Activated CD8-positive, alpha-beta memory T cell treated with anti-CD3 and anti-CD28 coated beads, Interleukin-2, amount 50 U/mL, for 4 hours (primary cell): Measurements from ENCODE around the gene SEMA3G.

Experiments used
- DNase-seq: peaks from one replicate; pipeline ENCODE4 v3.0.0-alpha.2; 2020

Gene SEMA3G

GRCh38 chr3:52438579-52439425 lies 6.1 kb downstream of the SEMA3G start:
- DNase-seq: no peak

GRCh38 chr3:52438104-52438376 lies 6.9 kb downstream of the SEMA3G start:
- DNase-seq: no peak

- DNase-seq: no peak
These were observed 7.4 kb downstream of the SEMA3G start for GRCh38 chr3:52437326-52438103.

- DNase-seq: no peak
These were observed 8.3 kb downstream of the SEMA3G start for GRCh38 chr3:52436500-52437149.

GRCh38 chr3:52435246-52436101 lies 9.4 kb downstream of the SEMA3G start:
- DNase-seq: no peak

GRCh38 chr3:52434491-52435115 lies 10.3 kb downstream of the SEMA3G start:
- no peak for DNase-seq

- no peak for DNase-seq
These were observed 10.9 kb downstream of the SEMA3G start for GRCh38 chr3:52433996-52434479.

- no peak for DNase-seq
These were observed 11.4 kb downstream of the SEMA3G start for GRCh38 chr3:52433328-52433995.

- DNase-seq: no peak
These were observed 12.2 kb downstream of the SEMA3G start for GRCh38 chr3:52432691-52433141.

- no peak for DNase-seq
These were observed 12.7 kb downstream of the SEMA3G start for GRCh38 chr3:52432225-52432624.

GRCh38 chr3:52431459-52432223 lies 13.3 kb downstream of the SEMA3G start:
- DNase-seq: no peak

- no peak for DNase-seq
These were observed 14.5 kb downstream of the SEMA3G start for GRCh38 chr3:52430416-52430810.

- no peak for DNase-seq
These were observed 15.0 kb downstream of the SEMA3G start for GRCh38 chr3:52429779-52430415.

- DNase-seq: no peak
These were observed 15.9 kb downstream of the SEMA3G start for GRCh38 chr3:52429031-52429430.

GRCh38 chr3:52428151-52429005 lies 16.5 kb downstream of the SEMA3G start:
- peak; percentile 19 for DNase-seq

- DNase-seq: no peak
These were observed 21.7 kb downstream of the SEMA3G start for GRCh38 chr3:52423173-52423572.

GRCh38 chr3:52422669-52423068 lies 22.2 kb downstream of the SEMA3G start:
- no peak for DNase-seq

- no peak for DNase-seq
These were observed 24.5 kb downstream of the SEMA3G start for GRCh38 chr3:52420388-52420787.

GRCh38 chr3:52415800-52416199 lies 29.1 kb downstream of the SEMA3G start:
- no peak for DNase-seq
